IgD-negative memory B cell (primary cell): ENCODE data around the gene KRTAP5-7. TPM values are rescaled to one million over a fixed set of nuclear protein-coding genes. Genes with fewer than 3 reads are reported as not detected.

Experiments
- H3K27ac Mint-ChIP-seq, 3 donors: one replicate each; pipeline ENCODE4 v1.8.0; 2020 to 2022; ENCODE audit warnings: mild to moderate bottlenecking in 3 of 3, mixed read lengths in 3 of 3, moderate library complexity in 1 of 3
- H3K27me3 Mint-ChIP-seq: one replicate; pipeline ENCODE4 v1.8.0; 2021; ENCODE audit warnings: mixed read lengths
- H3K36me3 Mint-ChIP-seq: one replicate; pipeline ENCODE4 v1.8.0; 2020; ENCODE audit warnings: mild to moderate bottlenecking, mixed read lengths
- H3K4me1 Mint-ChIP-seq, 3 donors: one replicate each; pipeline ENCODE4 v1.8.0; 2020 to 2022; ENCODE audit warnings: mixed read lengths in 3 of 3, mild to moderate bottlenecking in 1 of 3
- H3K4me3 Mint-ChIP-seq, 4 donors: one replicate each; pipeline ENCODE4 v1.8.0; 2020 to 2022; ENCODE audit warnings: mild to moderate bottlenecking in 4 of 4, mixed read lengths in 4 of 4, moderate library complexity in 3 of 4
- H3K9me3 Mint-ChIP-seq, 3 donors: one replicate each; pipeline ENCODE4 v1.8.0; 2020 to 2021; ENCODE audit warnings: mixed read lengths in 3 of 3, mild to moderate bottlenecking in 1 of 3
- polyA plus RNA-seq: library from polyadenylated mRNA; unstranded; fragments of 300-500 nt; fragmentation: Illumina TruSeq; gene quantifications from one replicate; pipeline ENCODE4 v1.2.3, GENCODE V29; 2021

The KRTAP5-7 gene
- polyA plus RNA-seq, 1 donor from 2014 or later, result not detected

- no peaks in the 10 kb centered on the region for H3K27me3 Mint-ChIP-seq
- H3K36me3 Mint-ChIP-seq, result peaks cover 11% of the 10 kb centered on the region
- peaks cover 0 to 6% (median 5%) of the 10 kb centered on the region in 3 donors for H3K4me1 Mint-ChIP-seq
- peak overlapping the region in 1 of 4 donors; percentile 17 for H3K4me3 Mint-ChIP-seq
- no peaks in the 10 kb centered on the region for H3K9me3 Mint-ChIP-seq
- no peak overlapping the region for H3K27ac Mint-ChIP-seq
These were observed 36.9 kb upstream of the KRTAP5-7 start for GRCh38 chr11:71490044-71490730.

GRCh38 chr11:71490731-71491390, 36.2 kb upstream of the KRTAP5-7 start:
- Mint-ChIP-seq H3K27me3 (no peaks in the 10 kb centered on the region), H3K4me1 (peaks cover 0 to 6% (median 5%) of the 10 kb centered on the region in 3 donors), H3K4me3 (no peak overlapping the region), H3K36me3 (peaks cover 14% of the 10 kb centered on the region), H3K9me3 (no peaks in the 10 kb centered on the region), H3K27ac (no peak overlapping the region)

GRCh38 chr11:71491531-71491930, 35.5 kb upstream of the KRTAP5-7 start:
- Mint-ChIP-seq H3K36me3 (peaks cover 14% of the 10 kb centered on the region), H3K9me3 (no peaks in the 10 kb centered on the region), H3K27me3 (no peaks in the 10 kb centered on the region), H3K4me3 (no peak overlapping the region), H3K27ac (no peak overlapping the region), H3K4me1 (peaks cover 0 to 6% (median 5%) of the 10 kb centered on the region in 3 donors)

- H3K9me3 Mint-ChIP-seq, result no peaks in the 10 kb centered on the region
- no peak overlapping the region for H3K4me3 Mint-ChIP-seq
- H3K27me3 Mint-ChIP-seq, result no peaks in the 10 kb centered on the region
- no peak overlapping the region for H3K27ac Mint-ChIP-seq
- H3K4me1 Mint-ChIP-seq, result peaks cover 0 to 6% (median 5%) of the 10 kb centered on the region in 3 donors
- peaks cover 18% of the 10 kb centered on the region for H3K36me3 Mint-ChIP-seq
These were observed 35.1 kb upstream of the KRTAP5-7 start for GRCh38 chr11:71491940-71492339.

- H3K27me3 Mint-ChIP-seq, result no peaks in the 10 kb centered on the region
- no peaks in the 10 kb centered on the region for H3K9me3 Mint-ChIP-seq
- H3K4me3 Mint-ChIP-seq, result no peak overlapping the region
- peaks cover 26% of the 10 kb centered on the region for H3K36me3 Mint-ChIP-seq
- H3K27ac Mint-ChIP-seq, result no peak overlapping the region
- peaks cover 0 to 5% (median 3%) of the 10 kb centered on the region in 3 donors for H3K4me1 Mint-ChIP-seq
These were observed 31.5 kb upstream of the KRTAP5-7 start for GRCh38 chr11:71495286-71496230.

GRCh38 chr11:71496421-71496820, 30.6 kb upstream of the KRTAP5-7 start:
- peaks cover 27% of the 10 kb centered on the region for H3K36me3 Mint-ChIP-seq
- no peaks in the 10 kb centered on the region for H3K9me3 Mint-ChIP-seq
- H3K27me3 Mint-ChIP-seq, result no peaks in the 10 kb centered on the region
- H3K4me1 Mint-ChIP-seq, result peaks cover 0 to 5% (median 3%) of the 10 kb centered on the region in 3 donors
- H3K4me3 Mint-ChIP-seq, result no peak overlapping the region
- no peak overlapping the region for H3K27ac Mint-ChIP-seq

GRCh38 chr11:71498091-71498490, 29.0 kb upstream of the KRTAP5-7 start:
- Mint-ChIP-seq H3K4me3 (no peak overlapping the region), H3K27me3 (no peaks in the 10 kb centered on the region), H3K9me3 (no peaks in the 10 kb centered on the region), H3K36me3 (peaks cover 24% of the 10 kb centered on the region), H3K4me1 (peaks cover 0 to 3% (median 3%) of the 10 kb centered on the region in 3 donors), H3K27ac (no peak overlapping the region)

- Mint-ChIP-seq H3K27ac (no peak overlapping the region), H3K4me1 (peaks cover 0 to 3% (median 3%) of the 10 kb centered on the region in 3 donors), H3K4me3 (no peak overlapping the region), H3K36me3 (peaks cover 24% of the 10 kb centered on the region), H3K27me3 (no peaks in the 10 kb centered on the region), H3K9me3 (no peaks in the 10 kb centered on the region)
These were observed 27.9 kb upstream of the KRTAP5-7 start for GRCh38 chr11:71499125-71499524.

DNA sequence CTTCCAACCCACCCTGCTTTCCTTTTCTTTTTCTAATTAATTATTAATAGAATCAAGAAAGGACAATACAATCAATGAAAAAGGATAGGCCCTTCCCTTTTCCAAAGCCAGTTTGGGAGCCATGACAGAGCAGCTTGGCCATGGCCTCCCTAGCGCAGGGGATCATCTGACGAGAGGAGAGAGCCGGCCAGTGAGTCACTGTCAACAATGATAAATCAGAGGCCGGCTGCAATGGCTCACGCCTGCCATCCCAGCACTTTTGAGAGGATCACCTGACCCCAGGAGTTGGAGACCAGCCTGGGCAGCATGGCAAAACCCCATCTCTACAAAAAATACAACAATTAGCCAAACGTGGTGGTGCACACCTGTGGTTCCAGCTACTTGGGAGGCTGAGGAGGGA, 27.5 kb upstream of the KRTAP5-7 start:
- H3K9me3 Mint-ChIP-seq, result no peaks in the 10 kb centered on the region
- no peak overlapping the region for H3K27ac Mint-ChIP-seq
- H3K4me3 Mint-ChIP-seq, result no peak overlapping the region
- H3K27me3 Mint-ChIP-seq, result no peaks in the 10 kb centered on the region
- peaks cover 25% of the 10 kb centered on the region for H3K36me3 Mint-ChIP-seq
- peaks cover 0 to 3% (median 3%) of the 10 kb centered on the region in 3 donors for H3K4me1 Mint-ChIP-seq

GRCh38 chr11:71500601-71501021, 26.5 kb upstream of the KRTAP5-7 start:
- H3K9me3 Mint-ChIP-seq, result no peaks in the 10 kb centered on the region
- H3K27ac Mint-ChIP-seq, result no peak overlapping the region
- H3K4me1 Mint-ChIP-seq, result no peaks in the 10 kb centered on the region
- H3K4me3 Mint-ChIP-seq, result no peak overlapping the region
- no peaks in the 10 kb centered on the region for H3K27me3 Mint-ChIP-seq
- peaks cover 20% of the 10 kb centered on the region for H3K36me3 Mint-ChIP-seq

DNA sequence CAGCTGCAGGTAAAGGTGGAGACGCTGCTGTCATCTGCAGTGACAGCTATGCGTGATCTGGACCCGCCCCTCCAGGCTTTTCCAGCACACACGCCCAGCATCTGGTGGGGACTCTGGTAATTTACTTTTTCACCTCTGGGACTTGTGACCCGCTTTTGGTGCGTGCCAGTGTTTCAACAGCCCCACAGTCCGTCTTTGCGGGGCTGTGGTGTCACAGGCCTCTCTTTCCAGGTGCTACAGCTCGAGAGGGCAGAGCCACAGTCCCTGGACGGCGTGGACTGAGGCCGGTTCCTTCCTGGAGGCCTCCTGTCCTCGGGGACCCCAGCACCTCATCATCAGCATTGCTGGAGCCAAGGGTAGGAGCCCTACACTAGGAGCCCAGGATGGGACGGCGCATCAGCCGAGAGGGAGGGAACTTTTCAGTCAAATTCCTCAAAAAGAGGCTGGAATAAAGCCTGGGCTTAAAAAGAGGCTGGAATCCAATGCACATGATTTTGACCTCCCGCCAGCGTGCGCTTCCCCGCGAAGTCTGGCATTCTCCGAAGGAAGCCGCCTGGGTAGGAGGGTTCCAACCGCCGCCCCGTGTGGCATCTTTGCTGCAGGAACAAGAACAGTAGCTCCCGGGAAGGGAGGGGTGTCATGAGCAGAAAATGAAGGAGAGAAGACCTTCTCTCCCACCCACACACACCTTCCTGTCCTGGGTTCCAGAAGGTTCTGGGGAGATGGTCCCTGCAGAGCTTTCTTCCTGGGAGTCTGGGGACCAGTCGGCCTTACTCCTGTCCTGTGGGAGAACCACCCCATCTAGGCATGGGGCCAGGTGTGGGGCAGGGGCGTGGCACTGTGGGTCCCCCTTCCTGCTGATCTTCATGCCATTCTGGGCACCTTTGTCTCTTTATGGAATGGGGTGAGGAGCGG, 25.7 kb upstream of the KRTAP5-7 start:
- H3K36me3 Mint-ChIP-seq, result peaks cover 26% of the 10 kb centered on the region
- H3K27me3 Mint-ChIP-seq, result no peaks in the 10 kb centered on the region
- no peaks in the 10 kb centered on the region for H3K4me1 Mint-ChIP-seq

DNA sequence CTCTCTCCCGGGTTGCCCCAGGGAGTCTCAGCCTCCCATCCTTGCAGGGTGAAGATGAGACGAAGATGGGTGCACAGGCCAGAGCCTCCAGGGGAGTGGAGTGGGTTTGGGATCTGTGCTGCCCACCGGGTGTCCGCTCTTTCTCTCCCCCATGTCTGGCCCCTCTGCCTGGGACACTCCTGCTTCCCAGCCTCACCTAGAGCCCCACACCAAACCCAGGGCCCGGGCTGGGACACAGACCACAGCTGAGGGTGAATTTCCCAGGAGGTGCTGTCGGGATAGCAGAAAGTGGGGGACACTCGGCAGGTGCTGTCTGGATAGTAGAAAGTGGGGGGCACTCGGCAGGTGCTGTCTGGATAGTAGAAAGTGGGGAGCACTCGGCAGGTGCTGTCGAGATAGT, 25.0 kb upstream of the KRTAP5-7 start:
- H3K36me3 Mint-ChIP-seq, result peaks cover 22% of the 10 kb centered on the region
- no peak overlapping the region for H3K27ac Mint-ChIP-seq
- peaks cover 0 to 6% (median 0%) of the 10 kb centered on the region in 3 donors for H3K9me3 Mint-ChIP-seq
- H3K4me1 Mint-ChIP-seq, result no peaks in the 10 kb centered on the region
- H3K27me3 Mint-ChIP-seq, result no peaks in the 10 kb centered on the region
- H3K4me3 Mint-ChIP-seq, result no peak overlapping the region

More for the DNA sequence above, 25.7 kb upstream of the KRTAP5-7 start:
- Mint-ChIP-seq H3K27ac (no peak overlapping the region), H3K4me3 (no peak overlapping the region), H3K9me3 (no peaks in the 10 kb centered on the region)

DNA sequence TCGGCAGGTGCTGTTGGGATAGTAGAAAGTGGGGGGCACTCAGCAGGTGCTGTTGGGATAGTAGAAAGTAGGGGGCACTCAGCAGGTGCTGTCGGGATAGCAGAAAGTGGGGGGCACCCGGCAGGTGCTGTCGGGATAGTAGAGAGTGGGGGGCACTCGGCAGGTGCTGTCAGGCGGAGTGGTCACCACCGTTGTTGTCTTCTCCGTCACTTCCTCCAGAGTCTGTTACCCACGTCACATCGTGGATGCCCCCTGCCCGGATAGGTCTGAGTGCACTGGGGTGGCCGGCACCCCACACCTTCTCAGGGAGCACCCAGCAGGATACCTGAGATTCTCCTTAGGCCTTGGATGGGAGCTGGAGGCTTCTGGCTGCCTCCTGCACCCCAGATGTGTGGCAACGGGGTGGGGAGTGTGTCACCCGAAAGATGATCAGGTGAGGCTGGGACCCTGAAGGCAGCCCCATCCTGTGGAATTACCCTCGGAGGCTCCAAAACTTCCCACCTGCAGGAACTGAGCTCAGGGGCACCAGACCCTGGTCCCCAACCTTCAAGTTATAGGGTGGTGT, 24.1 kb upstream of the KRTAP5-7 start:
- Mint-ChIP-seq H3K36me3 (peaks cover 22% of the 10 kb centered on the region), H3K27me3 (no peaks in the 10 kb centered on the region), H3K27ac (no peak overlapping the region), H3K4me1 (no peaks in the 10 kb centered on the region), H3K9me3 (peaks cover 0 to 8% (median 0%) of the 10 kb centered on the region in 3 donors), H3K4me3 (no peak overlapping the region)

DNA sequence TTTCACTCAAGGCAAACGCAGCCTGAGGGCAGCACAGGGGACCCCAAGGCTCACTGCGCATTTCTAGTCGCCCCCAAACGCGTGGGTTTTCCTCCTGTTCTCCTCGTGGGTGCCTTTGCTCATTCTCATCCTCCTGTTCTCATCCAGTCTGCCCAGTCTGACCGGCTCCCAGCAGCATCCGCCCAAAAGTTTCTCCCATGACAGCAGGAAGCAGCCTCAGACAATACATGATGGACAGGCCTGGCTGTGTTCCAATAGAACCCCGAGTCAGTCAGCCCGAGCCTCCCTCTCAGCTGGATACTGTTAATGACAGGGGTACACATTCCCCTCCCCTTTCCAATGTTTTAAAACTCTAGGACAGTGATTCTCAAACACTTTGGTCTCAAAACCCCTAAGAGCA, 22.5 kb upstream of the KRTAP5-7 start:
- peaks cover 2 to 23% (median 10%) of the 10 kb centered on the region in 3 donors for H3K9me3 Mint-ChIP-seq
- no peaks in the 10 kb centered on the region for H3K27me3 Mint-ChIP-seq
- H3K4me1 Mint-ChIP-seq, result no peaks in the 10 kb centered on the region
- H3K4me3 Mint-ChIP-seq, result no peak overlapping the region
- H3K27ac Mint-ChIP-seq, result no peak overlapping the region
- peaks cover 18% of the 10 kb centered on the region for H3K36me3 Mint-ChIP-seq
